Neural cell (in vitro differentiated cells): ENCODE measurements around the gene MSX2. TPM values are rescaled to one million over a fixed set of nuclear protein-coding genes. Genes with fewer than 3 reads are reported as not detected.

Source experiments
- H2AFZ ChIP-seq: fragments of 200-600, 300-800 bp; sonication (generic), shearing (Covaris generic); 2 replicates; pipeline ENCODE4 v1.6.0; 2014; ENCODE audit warnings: low read depth, mild to moderate bottlenecking, antibody characterized with exemption, low read length, moderate library complexity
- H3F3A ChIP-seq: fragments of 200-600 bp; shearing (Covaris generic); 2 replicates; pipeline ENCODE4 v1.6.1; 2016; ENCODE audit warnings: mild to moderate bottlenecking, moderate library complexity, mixed read lengths, antibody characterized with exemption, low read length; ENCODE audit not compliant: insufficient read depth, poor library complexity, severe bottlenecking
- H3K27ac ChIP-seq: fragments of 200-600, 300-800 bp; sonication (generic), shearing (Covaris generic); 2 replicates; pipeline ENCODE4 v1.5.1; 2014; ENCODE audit warnings: mild to moderate bottlenecking, low read length, moderate library complexity
- H3K27me3 ChIP-seq: fragments of 300-800, 200-600 bp; sonication (generic), shearing (Covaris generic); 2 replicates; pipeline ENCODE4 v1.6.0; 2014; ENCODE audit warnings: mild to moderate bottlenecking, low read depth, low read length, moderate library complexity; ENCODE audit not compliant: insufficient read depth
- H3K36me3 ChIP-seq: fragments of 300-800, 200-600 bp; sonication (generic), shearing (Covaris generic); 2 replicates; pipeline ENCODE4 v1.5.1; 2014; ENCODE audit warnings: mild to moderate bottlenecking, antibody characterized with exemption, low read length, moderate library complexity; ENCODE audit not compliant: insufficient read depth
- H3K4me2 ChIP-seq: fragments of 300-800, 200-600 bp; sonication (generic), shearing (Covaris generic); 2 replicates; pipeline ENCODE4 v1.6.0; 2014; ENCODE audit warnings: mild to moderate bottlenecking, low read length
- H3K4me3 ChIP-seq: fragments of 300-800, 200-600 bp; sonication (generic), shearing (Covaris generic); 2 replicates; pipeline ENCODE4 v1.5.1; 2014; ENCODE audit warnings: mild to moderate bottlenecking, low read length, moderate library complexity
- H3K79me2 ChIP-seq: fragments of 200-600 bp; shearing (Covaris generic); replicated peaks from 2 replicates; pipeline ENCODE4 v1.6.0; 2014; ENCODE audit warnings: mild to moderate bottlenecking, low read length, moderate library complexity; ENCODE audit not compliant: insufficient read depth
- H3K9ac ChIP-seq: fragments of 300-800, 200-600 bp; sonication (generic), shearing (Covaris generic); 2 replicates; pipeline ENCODE4 v1.6.1; 2016; ENCODE audit warnings: mild to moderate bottlenecking, low read length, mixed read lengths
- H3K9me2 ChIP-seq: fragments of 200-600 bp; shearing (Covaris generic); 2 replicates; pipeline ENCODE4 v1.6.1; 2016; ENCODE audit warnings: mild to moderate bottlenecking, low read length, mixed read lengths; ENCODE audit not compliant: insufficient read depth
- H3K9me3 ChIP-seq: fragments of 200-600, 300-800 bp; sonication (generic), shearing (Covaris generic); 2 replicates; pipeline ENCODE4 v1.6.1; 2016; ENCODE audit warnings: mild to moderate bottlenecking, mixed run types, low read length, moderate library complexity, mixed read lengths
- H4K20me1 ChIP-seq: fragments of 200-600 bp; shearing (Covaris generic); 2 replicates; pipeline ENCODE4 v1.6.1; 2016; ENCODE audit warnings: mild to moderate bottlenecking, mixed run types; ENCODE audit not compliant: insufficient read depth
- EP300 ChIP-seq: fragments of 450-650 bp; conservative IDR thresholded peaks from 2 replicates; pipeline ENCODE4 v1.6.1; 2014; ENCODE audit warnings: antibody characterized with exemption, mild to moderate bottlenecking, moderate library complexity; ENCODE audit not compliant: poor library complexity, severe bottlenecking
- EZH2 ChIP-seq: fragments of 200-600, 300-800 bp; shearing (Covaris generic), sonication (generic); IDR thresholded peaks from 2 replicates; pipeline ENCODE4 v1.6.1; 2014; ENCODE audit warnings: antibody characterized with exemption, low read length, borderline replicate concordance, mild to moderate bottlenecking; ENCODE audit not compliant: insufficient read depth, poor library complexity, severe bottlenecking
- MXI1 ChIP-seq: fragments of 450-650 bp; conservative IDR thresholded peaks from 2 replicates; pipeline ENCODE4 v1.6.1; 2014; ENCODE audit warnings: antibody characterized with exemption, mild to moderate bottlenecking; ENCODE audit not compliant: poor library complexity, severe bottlenecking
- POLR2AphosphoS5 ChIP-seq: IDR thresholded peaks from 2 replicates; pipeline ENCODE4 v1.6.1; 2012
- RAD21 ChIP-seq: fragments of 450-650 bp; conservative IDR thresholded peaks from 2 replicates; pipeline ENCODE4 v1.6.1; 2014; ENCODE audit warnings: antibody characterized with exemption, mild to moderate bottlenecking, moderate library complexity
- REST ChIP-seq: IDR thresholded peaks from 2 replicates; pipeline ENCODE4 v1.6.1; 2012; ENCODE audit warnings: borderline replicate concordance
- SMC3 ChIP-seq: fragments of 450-650 bp; conservative IDR thresholded peaks from 2 replicates; pipeline ENCODE4 v1.6.1; 2014; ENCODE audit warnings: antibody characterized with exemption, mild to moderate bottlenecking, moderate library complexity; ENCODE audit not compliant: poor library complexity
- TAF1 ChIP-seq: IDR thresholded peaks from 2 replicates; pipeline ENCODE4 v1.6.1; 2012; ENCODE audit warnings: low read depth
- polyA plus RNA-seq: library from polyadenylated mRNA; depleted of rRNA; stranded (reverse); fragments of >200 nt; gene quantifications from 2 replicates; pipeline ENCODE4 v1.2.3, GENCODE V29; 2014
- TF ChIP-seq, protein P1 (sequence below): fragments of 450-650 bp; IDR thresholded peaks from 2 replicates; pipeline ENCODE4 v1.5.1; 2014; ENCODE audit warnings: antibody characterized with exemption, mild to moderate bottlenecking, moderate library complexity; ENCODE audit not compliant: poor library complexity, severe bottlenecking

The MSX2 gene
- polyA plus RNA-seq, 1 donor from 2014 or later: not detected

GRCh38 chr5:174775081-174775480, 50.7 kb downstream of the MSX2 start:
- H2AFZ ChIP-seq: no peak overlapping the region
- no peak overlapping the region for H3K4me3 ChIP-seq
- H4K20me1 ChIP-seq: no peaks in the 10 kb centered on the region
- H3K36me3 ChIP-seq: no peaks in the 10 kb centered on the region
- H3K79me2 ChIP-seq: no peaks in the 10 kb centered on the region
- H3K4me2 ChIP-seq: no peak overlapping the region
- H3K27me3 ChIP-seq: no peaks in the 10 kb centered on the region
- no peak overlapping the region for H3K9ac ChIP-seq
- H3K9me3 ChIP-seq: no peaks in the 10 kb centered on the region
- no peaks in the 10 kb centered on the region for H3F3A ChIP-seq
- no peak for TF ChIP-seq REST
- TF ChIP-seq MXI1: no peak
- no peak for TF ChIP-seq POLR2AphosphoS5
- no peak for TF ChIP-seq EZH2
- TF ChIP-seq EP300: no peak
- no peak for TF ChIP-seq TAF1
- TF ChIP-seq, protein P1, sequence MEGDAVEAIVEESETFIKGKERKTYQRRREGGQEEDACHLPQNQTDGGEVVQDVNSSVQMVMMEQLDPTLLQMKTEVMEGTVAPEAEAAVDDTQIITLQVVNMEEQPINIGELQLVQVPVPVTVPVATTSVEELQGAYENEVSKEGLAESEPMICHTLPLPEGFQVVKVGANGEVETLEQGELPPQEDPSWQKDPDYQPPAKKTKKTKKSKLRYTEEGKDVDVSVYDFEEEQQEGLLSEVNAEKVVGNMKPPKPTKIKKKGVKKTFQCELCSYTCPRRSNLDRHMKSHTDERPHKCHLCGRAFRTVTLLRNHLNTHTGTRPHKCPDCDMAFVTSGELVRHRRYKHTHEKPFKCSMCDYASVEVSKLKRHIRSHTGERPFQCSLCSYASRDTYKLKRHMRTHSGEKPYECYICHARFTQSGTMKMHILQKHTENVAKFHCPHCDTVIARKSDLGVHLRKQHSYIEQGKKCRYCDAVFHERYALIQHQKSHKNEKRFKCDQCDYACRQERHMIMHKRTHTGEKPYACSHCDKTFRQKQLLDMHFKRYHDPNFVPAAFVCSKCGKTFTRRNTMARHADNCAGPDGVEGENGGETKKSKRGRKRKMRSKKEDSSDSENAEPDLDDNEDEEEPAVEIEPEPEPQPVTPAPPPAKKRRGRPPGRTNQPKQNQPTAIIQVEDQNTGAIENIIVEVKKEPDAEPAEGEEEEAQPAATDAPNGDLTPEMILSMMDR: no peak
- no peak for TF ChIP-seq RAD21
- no peak for TF ChIP-seq SMC3
- no peaks in the 10 kb centered on the region for H3K9me2 ChIP-seq
- no peak overlapping the region for H3K27ac ChIP-seq

- Histone ChIP-seq H3K27me3 (no peaks in the 10 kb centered on the region), H3K4me2 (no peak overlapping the region), H3K27ac (no peak overlapping the region), H3F3A (no peaks in the 10 kb centered on the region), H3K9me3 (no peaks in the 10 kb centered on the region), H3K36me3 (no peaks in the 10 kb centered on the region), H3K79me2 (no peaks in the 10 kb centered on the region), H4K20me1 (no peaks in the 10 kb centered on the region), H3K9ac (no peak overlapping the region), H2AFZ (no peak overlapping the region), H3K9me2 (no peaks in the 10 kb centered on the region), H3K4me3 (no peak overlapping the region)
- TF ChIP-seq RAD21: no peak
- TF ChIP-seq, protein P1: no peak
- no peak for TF ChIP-seq TAF1
- TF ChIP-seq REST: no peak
- TF ChIP-seq SMC3: no peak
- no peak for TF ChIP-seq MXI1
- no peak for TF ChIP-seq EZH2
- no peak for TF ChIP-seq EP300
- TF ChIP-seq POLR2AphosphoS5: no peak
Measured at GRCh38 chr5:174777111-174777510, 52.7 kb downstream of the MSX2 start.
